Esophagus mucosa (tissue), 1 donor: ENCODE measurements around the gene NOL4L. TPM values are rescaled to one million over a fixed set of nuclear protein-coding genes. Genes with fewer than 3 reads are reported as not detected.
"Not testable (repeated sequence)": the region's sequence is repeated elsewhere in the genome, so short reads cannot be mapped to it uniquely, and the experiment has no call there.

Experiments used
- ATAC-seq: fragments of 200-7000 bp; cut with Tn5 transposase; one replicate; pipeline ENCODE4 v1.9.1; 2020
- total RNA-seq: library from RNA; stranded (reverse); gene quantifications from one replicate; pipeline ENCODE4 v1.2.4, GENCODE V29; 2023
- donor health status: DM: yes; HTN: yes; CAD: no.

The NOL4L gene
- total RNA-seq, 1 donor from 2014 or later = 2.0 TPM

- no peak for ATAC-seq
Measured at GRCh38 chr20:32411955-32412706, 173.0 kb downstream of the NOL4L start.

- ATAC-seq = not testable (repeated sequence)
Measured at GRCh38 chr20:32407131-32407750, 177.9 kb downstream of the NOL4L start.

GRCh38 chr20:32406701-32407100, 178.4 kb downstream of the NOL4L start:
- ATAC-seq = no peak

DNA sequence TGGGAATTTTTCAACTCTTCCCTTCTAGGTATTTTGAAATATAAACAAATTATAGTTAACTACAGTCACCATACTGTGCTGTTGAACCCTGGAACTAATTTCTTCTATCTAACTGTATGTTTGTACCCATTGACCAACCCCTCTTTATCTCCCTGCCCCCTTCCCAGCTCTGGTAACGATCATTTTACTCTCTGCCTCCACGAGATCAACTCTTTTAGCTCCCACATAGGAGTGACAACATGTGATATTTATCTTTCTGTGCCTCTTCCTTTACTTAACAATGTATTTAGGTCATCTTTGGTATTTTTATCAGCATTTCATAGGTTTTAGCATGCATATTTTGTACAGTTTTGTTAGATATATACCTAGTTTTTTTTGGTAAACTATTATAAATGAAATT, 181.1 kb downstream of the NOL4L start:
- ATAC-seq = no peak

- ATAC-seq = no peak
Measured at GRCh38 chr20:32400476-32400875, 184.7 kb downstream of the NOL4L start.

GRCh38 chr20:32397567-32398084, 187.5 kb downstream of the NOL4L start:
- no peak for ATAC-seq

DNA sequence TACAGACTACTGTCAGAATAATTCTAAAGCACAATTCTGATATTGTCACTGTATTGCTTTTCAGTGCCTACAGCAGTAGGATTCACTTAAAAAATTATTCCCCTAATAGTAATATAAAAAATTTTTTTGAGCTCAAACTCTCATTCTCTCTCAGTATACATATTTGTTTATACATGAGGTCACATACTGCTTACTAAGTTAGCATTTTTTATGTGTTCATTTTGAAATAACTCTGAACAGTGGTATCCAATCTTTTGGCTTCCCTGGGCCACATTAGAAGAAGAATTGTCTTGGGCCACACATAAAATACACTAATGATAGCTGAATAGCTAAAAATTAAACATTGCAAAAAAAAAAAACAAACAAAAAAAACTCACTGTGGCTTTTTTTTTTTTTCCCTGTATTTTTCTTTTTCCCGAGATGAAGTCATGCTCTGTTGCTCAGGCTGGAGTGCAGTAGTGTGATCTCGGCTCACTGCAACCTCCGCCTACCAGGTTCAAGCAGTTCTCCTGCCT, 188.4 kb downstream of the NOL4L start:
- no peak for ATAC-seq

DNA sequence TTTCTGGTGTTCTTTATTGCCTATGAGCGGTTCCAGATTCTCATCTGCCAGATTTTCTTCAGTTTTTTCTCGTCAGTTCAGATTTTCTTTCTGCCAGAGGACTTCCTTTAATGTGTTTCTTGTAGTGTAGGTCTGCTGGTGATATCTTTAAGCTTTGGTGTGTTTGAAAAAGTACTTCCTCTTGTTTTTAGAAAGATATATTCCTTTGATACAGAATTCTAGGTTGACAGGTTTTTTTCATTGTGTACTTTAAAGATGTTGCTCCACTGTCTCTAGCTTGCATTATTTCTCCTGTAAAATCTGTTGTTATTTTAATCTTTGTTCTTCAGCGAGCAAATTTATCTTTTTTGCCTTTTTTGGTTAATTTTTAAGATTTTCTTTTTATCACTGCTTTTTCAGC, 190.1 kb downstream of the NOL4L start:
- ATAC-seq = no peak

Other genes starting within 250 kb of the NOL4L start
- gene ASXL1, start 227.0 kb downstream of the NOL4L start, total RNA-seq = 27.5 TPM
- gene C20orf203, start 88.6 kb upstream of the NOL4L start, total RNA-seq = not detected
- gene COMMD7, start 158.1 kb upstream of the NOL4L start, total RNA-seq = 16.1 TPM
- gene DNMT3B, start 177.1 kb upstream of the NOL4L start, total RNA-seq = 0.84 TPM
- 49.2 TPM for gene MAPRE1, start 234.6 kb upstream of the NOL4L start, total RNA-seq